GM23338 (cell line): ENCODE data around the gene CFDP1. TPM values are rescaled to one million over a fixed set of nuclear protein-coding genes. Genes with fewer than 3 reads are reported as not detected.

ENCODE experiments used
- ATAC-seq: fragments of 200-7000 bp; cut with Tn5 transposase; 3 replicates; pipeline ENCODE4 v1.9.1; 2020
- DNase-seq: peaks from one replicate; pipeline ENCODE4 v3.0.0-alpha.2; 2015; ENCODE audit warnings: low spot score
- H2AFZ ChIP-seq: fragments of 200-600 bp; sonication (generic); 2 replicates; pipeline ENCODE4 v1.8.0; 2016; ENCODE audit warnings: antibody characterized with exemption, mild to moderate bottlenecking, moderate library complexity
- H3F3A ChIP-seq: fragments of 200-600 bp; sonication (generic); replicated peaks from 2 replicates; pipeline ENCODE4 v1.8.0; 2017; ENCODE audit warnings: antibody characterized with exemption, mixed run types, low read depth
- H3K27ac ChIP-seq: fragments of 200-600 bp; sonication (generic); 2 replicates; pipeline ENCODE4 v1.6.1; 2016; ENCODE audit warnings: low read depth
- H3K27me3 ChIP-seq: fragments of 200-600 bp; sonication (generic); 2 replicates; pipeline ENCODE4 v1.8.0; 2016; ENCODE audit warnings: mild to moderate bottlenecking, mixed run types, moderate library complexity; ENCODE audit not compliant: insufficient read depth
- H3K36me3 ChIP-seq: fragments of 200-600 bp; sonication (generic); 2 replicates; pipeline ENCODE4 v1.8.0; 2016; ENCODE audit warnings: mild to moderate bottlenecking; ENCODE audit not compliant: insufficient read depth
- H3K4me1 ChIP-seq: fragments of 200-600 bp; sonication (generic); 2 replicates; pipeline ENCODE4 v1.8.0; 2016; ENCODE audit warnings: mild to moderate bottlenecking, moderate library complexity; ENCODE audit not compliant: insufficient read depth
- H3K4me2 ChIP-seq: fragments of 200-600 bp; sonication (generic); 2 replicates; pipeline ENCODE4 v1.7.1; 2017; ENCODE audit warnings: mixed run types
- H3K4me3 ChIP-seq: fragments of 200-600 bp; sonication (generic); 2 replicates; pipeline ENCODE4 v1.6.1; 2016; ENCODE audit warnings: mixed run types
- H3K79me2 ChIP-seq: fragments of 200-600 bp; sonication (generic); replicated peaks from 2 replicates; pipeline ENCODE4 v1.8.0; 2017; ENCODE audit warnings: mild to moderate bottlenecking; ENCODE audit not compliant: insufficient read depth
- H3K9me2 ChIP-seq: fragments of 200-600 bp; sonication (generic); 2 replicates; pipeline ENCODE4 v1.8.0; 2017; ENCODE audit not compliant: insufficient read depth
- H4K20me1 ChIP-seq: fragments of 200-600 bp; sonication (generic); replicated peaks from 2 replicates; pipeline ENCODE4 v1.8.0; 2017; ENCODE audit warnings: mild to moderate bottlenecking; ENCODE audit not compliant: insufficient read depth
- H3K27ac Mint-ChIP-seq: 2 replicates; pipeline ENCODE4 v1.8.0; 2020; ENCODE audit warnings: inconsistent platforms, mild to moderate bottlenecking, moderate library complexity, mixed read lengths
- H3K27me3 Mint-ChIP-seq: 3 replicates; pipeline ENCODE4 v1.8.0; 2022; ENCODE audit warnings: low read depth, mild to moderate bottlenecking, moderate library complexity, mixed read lengths, inconsistent platforms; ENCODE audit not compliant: insufficient read depth, poor library complexity
- H3K36me3 Mint-ChIP-seq: 3 replicates; pipeline ENCODE4 v1.8.0; 2021; ENCODE audit warnings: low read depth, mild to moderate bottlenecking, inconsistent platforms, moderate library complexity, mixed read lengths
- H3K4me1 Mint-ChIP-seq: 3 replicates; pipeline ENCODE4 v1.8.0; 2020; ENCODE audit warnings: mild to moderate bottlenecking, inconsistent platforms, mixed read lengths
- H3K4me3 Mint-ChIP-seq: 3 replicates; pipeline ENCODE4 v1.8.0; 2021; ENCODE audit warnings: moderate library complexity, mild to moderate bottlenecking, inconsistent platforms, mixed read lengths
- H3K9me3 Mint-ChIP-seq: 3 replicates; pipeline ENCODE4 v1.8.0; 2020; ENCODE audit warnings: moderate library complexity, mild to moderate bottlenecking, inconsistent platforms, mixed read lengths
- CREB1 ChIP-seq: fragments of 250-450 bp; sonication (Bioruptor Pico); IDR thresholded peaks from 2 replicates; pipeline ENCODE4 v1.5.0; 2020; ENCODE audit warnings: low read depth, mild to moderate bottlenecking, moderate library complexity
- EZH2 ChIP-seq: fragments of 200-600 bp; sonication (generic); IDR thresholded peaks from one replicate; pipeline ENCODE4 v1.8.0; 2017; ENCODE audit warnings: antibody characterized with exemption, mild to moderate bottlenecking, low read depth; ENCODE audit not compliant: unreplicated experiment
- EZH2phosphoT487 ChIP-seq: fragments of 200-600 bp; sonication (generic); IDR thresholded peaks from one replicate; pipeline ENCODE4 v1.8.1; 2018; ENCODE audit warnings: antibody characterized with exemption; ENCODE audit not compliant: unreplicated experiment
- NANOG ChIP-seq: IDR thresholded peaks from 2 replicates; pipeline ENCODE4 v1.6.1; 2016; ENCODE audit warnings: antibody characterized with exemption, borderline replicate concordance
- POLR2AphosphoS5 ChIP-seq: IDR thresholded peaks from 2 replicates; pipeline ENCODE4 v1.6.1; 2016; ENCODE audit warnings: antibody characterized with exemption, low read depth
- STAT1 ChIP-seq: IDR thresholded peaks from one replicate; pipeline ENCODE4 v1.6.1; 2016; ENCODE audit warnings: antibody characterized with exemption; ENCODE audit not compliant: unreplicated experiment
- ZNF114 ChIP-seq: fragments of 250-450 bp; sonication (Bioruptor Pico); IDR thresholded peaks from 2 replicates; pipeline ENCODE4 v1.5.0; 2020; ENCODE audit warnings: mild to moderate bottlenecking, moderate library complexity
- ZNF331 ChIP-seq: fragments of 250-450 bp; sonication (Bioruptor Pico); IDR thresholded peaks from 2 replicates; pipeline ENCODE4 v1.5.0; 2020; ENCODE audit warnings: low read depth, mild to moderate bottlenecking, moderate library complexity
- polyA plus RNA-seq: library from polyadenylated mRNA; unstranded; fragments of >200 nt; fragmentation: Nextera tagmentation; extraction: Ambion mirVana; gene quantifications from 2 replicates; pipeline ENCODE4 v1.2.1, GENCODE V29; 2016
- total RNA-seq: library from RNA; depleted of rRNA; stranded (reverse); fragments of >200 nt; shearing (Covaris generic); gene quantifications from 2 replicates; pipeline ENCODE4 v1.2.3, GENCODE V29; 2014
- TF ChIP-seq, protein P1 (sequence below): fragments of 250-450 bp; sonication (Bioruptor Pico); IDR thresholded peaks from 2 replicates; pipeline ENCODE4 v1.5.0; 2020; ENCODE audit warnings: mild to moderate bottlenecking, moderate library complexity
- TF ChIP-seq, protein P2 (sequence below), 2 experiments: fragments of 200-600 bp in 1 of 2; sonication (generic) in 1 of 2; conservative IDR thresholded peaks; 2 replicates each; pipeline versions ENCODE4 v1.5.1 to v1.6.1; 2016 to 2017; ENCODE audit warnings: antibody characterized with exemption in 2 of 2, low read depth in 2 of 2, mild to moderate bottlenecking in 2 of 2, moderate library complexity in 1 of 2
- TF ChIP-seq, protein P3 (sequence below): IDR thresholded peaks from 2 replicates; pipeline ENCODE4 v1.6.1; 2016; ENCODE audit warnings: antibody characterized with exemption
- TF ChIP-seq, protein P4 (sequence below): IDR thresholded peaks from one replicate; pipeline ENCODE4 v1.6.1; 2018; ENCODE audit warnings: antibody characterized with exemption; ENCODE audit not compliant: unreplicated experiment

Gene CFDP1
- total and polyA plus RNA-seq, 2 experiments from 2014 or later = 89.9 to 224 TPM

DNA sequence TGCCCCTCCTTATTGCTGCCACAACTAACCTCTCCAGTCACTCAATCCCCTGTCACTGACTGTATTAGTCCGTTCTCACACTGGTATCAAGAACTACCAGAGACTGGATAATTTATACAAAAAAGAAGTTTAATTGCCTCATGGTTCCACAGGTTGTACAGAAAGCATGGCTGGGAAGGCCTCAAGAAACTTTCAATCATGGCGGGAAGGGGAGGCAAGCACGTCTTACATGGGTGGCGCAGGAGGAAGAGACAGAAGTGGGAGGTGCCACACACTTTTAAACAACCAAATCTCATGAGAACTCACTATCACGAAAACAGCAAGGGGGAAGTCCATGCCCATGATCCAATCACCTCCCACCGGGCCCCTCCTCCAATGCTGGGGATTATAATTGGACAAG is 95.9 kb downstream of the CFDP1 start:
- Histone ChIP-seq H3K27me3 (no peaks in the 10 kb centered on the region), H3K4me3 (no peak overlapping the region), H3K79me2 (no peaks in the 10 kb centered on the region), H2AFZ (no peak overlapping the region), H3F3A (no peaks in the 10 kb centered on the region; the same call in 1 of the 2 replicates), H3K27ac (no peak overlapping the region), H3K36me3 (no peaks in the 10 kb centered on the region), H3K9me2 (no peaks in the 10 kb centered on the region; the same call in 1 of the 2 replicates), H4K20me1 (no peaks in the 10 kb centered on the region; the same call in 1 of the 2 replicates), H3K4me2 (no peak overlapping the region), H3K4me1 (peaks cover 19% of the 10 kb centered on the region)
- DNase-seq (no peak), ATAC-seq (no peak)
- no peak for TF ChIP-seq POLR2AphosphoS5
- no peak for TF ChIP-seq STAT1
- TF ChIP-seq, protein P1, sequence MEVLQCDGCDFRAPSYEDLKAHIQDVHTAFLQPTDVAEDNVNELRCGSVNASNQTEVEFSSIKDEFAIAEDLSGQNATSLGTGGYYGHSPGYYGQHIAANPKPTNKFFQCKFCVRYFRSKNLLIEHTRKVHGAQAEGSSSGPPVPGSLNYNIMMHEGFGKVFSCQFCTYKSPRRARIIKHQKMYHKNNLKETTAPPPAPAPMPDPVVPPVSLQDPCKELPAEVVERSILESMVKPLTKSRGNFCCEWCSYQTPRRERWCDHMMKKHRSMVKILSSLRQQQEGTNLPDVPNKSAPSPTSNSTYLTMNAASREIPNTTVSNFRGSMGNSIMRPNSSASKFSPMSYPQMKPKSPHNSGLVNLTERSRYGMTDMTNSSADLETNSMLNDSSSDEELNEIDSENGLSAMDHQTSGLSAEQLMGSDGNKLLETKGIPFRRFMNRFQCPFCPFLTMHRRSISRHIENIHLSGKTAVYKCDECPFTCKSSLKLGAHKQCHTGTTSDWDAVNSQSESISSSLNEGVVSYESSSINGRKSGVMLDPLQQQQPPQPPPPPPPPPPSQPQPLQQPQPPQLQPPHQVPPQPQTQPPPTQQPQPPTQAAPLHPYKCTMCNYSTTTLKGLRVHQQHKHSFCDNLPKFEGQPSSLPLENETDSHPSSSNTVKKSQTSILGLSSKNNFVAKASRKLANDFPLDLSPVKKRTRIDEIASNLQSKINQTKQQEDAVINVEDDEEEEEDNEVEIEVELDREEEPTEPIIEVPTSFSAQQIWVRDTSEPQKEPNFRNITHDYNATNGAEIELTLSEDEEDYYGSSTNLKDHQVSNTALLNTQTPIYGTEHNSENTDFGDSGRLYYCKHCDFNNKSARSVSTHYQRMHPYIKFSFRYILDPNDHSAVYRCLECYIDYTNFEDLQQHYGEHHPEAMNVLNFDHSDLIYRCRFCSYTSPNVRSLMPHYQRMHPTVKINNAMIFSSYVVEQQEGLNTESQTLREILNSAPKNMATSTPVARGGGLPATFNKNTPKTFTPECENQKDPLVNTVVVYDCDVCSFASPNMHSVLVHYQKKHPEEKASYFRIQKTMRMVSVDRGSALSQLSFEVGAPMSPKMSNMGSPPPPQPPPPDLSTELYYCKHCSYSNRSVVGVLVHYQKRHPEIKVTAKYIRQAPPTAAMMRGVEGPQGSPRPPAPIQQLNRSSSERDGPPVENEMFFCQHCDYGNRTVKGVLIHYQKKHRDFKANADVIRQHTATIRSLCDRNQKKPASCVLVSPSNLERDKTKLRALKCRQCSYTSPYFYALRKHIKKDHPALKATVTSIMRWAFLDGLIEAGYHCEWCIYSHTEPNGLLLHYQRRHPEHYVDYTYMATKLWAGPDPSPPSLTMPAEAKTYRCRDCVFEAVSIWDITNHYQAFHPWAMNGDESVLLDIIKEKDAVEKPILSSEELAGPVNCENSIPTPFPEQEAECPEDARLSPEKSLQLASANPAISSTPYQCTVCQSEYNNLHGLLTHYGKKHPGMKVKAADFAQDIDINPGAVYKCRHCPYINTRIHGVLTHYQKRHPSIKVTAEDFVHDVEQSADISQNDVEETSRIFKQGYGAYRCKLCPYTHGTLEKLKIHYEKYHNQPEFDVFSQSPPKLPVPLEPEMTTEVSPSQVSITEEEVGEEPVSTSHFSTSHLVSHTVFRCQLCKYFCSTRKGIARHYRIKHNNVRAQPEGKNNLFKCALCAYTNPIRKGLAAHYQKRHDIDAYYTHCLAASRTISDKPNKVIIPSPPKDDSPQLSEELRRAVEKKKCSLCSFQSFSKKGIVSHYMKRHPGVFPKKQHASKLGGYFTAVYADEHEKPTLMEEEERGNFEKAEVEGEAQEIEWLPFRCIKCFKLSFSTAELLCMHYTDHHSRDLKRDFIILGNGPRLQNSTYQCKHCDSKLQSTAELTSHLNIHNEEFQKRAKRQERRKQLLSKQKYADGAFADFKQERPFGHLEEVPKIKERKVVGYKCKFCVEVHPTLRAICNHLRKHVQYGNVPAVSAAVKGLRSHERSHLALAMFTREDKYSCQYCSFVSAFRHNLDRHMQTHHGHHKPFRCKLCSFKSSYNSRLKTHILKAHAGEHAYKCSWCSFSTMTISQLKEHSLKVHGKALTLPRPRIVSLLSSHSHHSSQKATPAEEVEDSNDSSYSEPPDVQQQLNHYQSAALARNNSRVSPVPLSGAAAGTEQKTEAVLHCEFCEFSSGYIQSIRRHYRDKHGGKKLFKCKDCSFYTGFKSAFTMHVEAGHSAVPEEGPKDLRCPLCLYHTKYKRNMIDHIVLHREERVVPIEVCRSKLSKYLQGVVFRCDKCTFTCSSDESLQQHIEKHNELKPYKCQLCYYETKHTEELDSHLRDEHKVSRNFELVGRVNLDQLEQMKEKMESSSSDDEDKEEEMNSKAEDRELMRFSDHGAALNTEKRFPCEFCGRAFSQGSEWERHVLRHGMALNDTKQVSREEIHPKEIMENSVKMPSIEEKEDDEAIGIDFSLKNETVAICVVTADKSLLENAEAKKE (CRISPR knock-in tag) = no peak
- no peak for TF ChIP-seq NANOG
- TF ChIP-seq EZH2 = no peak
- TF ChIP-seq, protein P2, sequence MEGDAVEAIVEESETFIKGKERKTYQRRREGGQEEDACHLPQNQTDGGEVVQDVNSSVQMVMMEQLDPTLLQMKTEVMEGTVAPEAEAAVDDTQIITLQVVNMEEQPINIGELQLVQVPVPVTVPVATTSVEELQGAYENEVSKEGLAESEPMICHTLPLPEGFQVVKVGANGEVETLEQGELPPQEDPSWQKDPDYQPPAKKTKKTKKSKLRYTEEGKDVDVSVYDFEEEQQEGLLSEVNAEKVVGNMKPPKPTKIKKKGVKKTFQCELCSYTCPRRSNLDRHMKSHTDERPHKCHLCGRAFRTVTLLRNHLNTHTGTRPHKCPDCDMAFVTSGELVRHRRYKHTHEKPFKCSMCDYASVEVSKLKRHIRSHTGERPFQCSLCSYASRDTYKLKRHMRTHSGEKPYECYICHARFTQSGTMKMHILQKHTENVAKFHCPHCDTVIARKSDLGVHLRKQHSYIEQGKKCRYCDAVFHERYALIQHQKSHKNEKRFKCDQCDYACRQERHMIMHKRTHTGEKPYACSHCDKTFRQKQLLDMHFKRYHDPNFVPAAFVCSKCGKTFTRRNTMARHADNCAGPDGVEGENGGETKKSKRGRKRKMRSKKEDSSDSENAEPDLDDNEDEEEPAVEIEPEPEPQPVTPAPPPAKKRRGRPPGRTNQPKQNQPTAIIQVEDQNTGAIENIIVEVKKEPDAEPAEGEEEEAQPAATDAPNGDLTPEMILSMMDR (conservative IDR thresholded peaks at IDR 0.05; ENCODE audit: low read depth in 2 of 2) = no peak
- no peak for TF ChIP-seq CREB1 (CRISPR knock-in tag)
- no peak for TF ChIP-seq EZH2phosphoT487
- no peak for TF ChIP-seq ZNF114
- TF ChIP-seq ZNF331 (CRISPR knock-in tag) = no peak
- TF ChIP-seq, protein P3, sequence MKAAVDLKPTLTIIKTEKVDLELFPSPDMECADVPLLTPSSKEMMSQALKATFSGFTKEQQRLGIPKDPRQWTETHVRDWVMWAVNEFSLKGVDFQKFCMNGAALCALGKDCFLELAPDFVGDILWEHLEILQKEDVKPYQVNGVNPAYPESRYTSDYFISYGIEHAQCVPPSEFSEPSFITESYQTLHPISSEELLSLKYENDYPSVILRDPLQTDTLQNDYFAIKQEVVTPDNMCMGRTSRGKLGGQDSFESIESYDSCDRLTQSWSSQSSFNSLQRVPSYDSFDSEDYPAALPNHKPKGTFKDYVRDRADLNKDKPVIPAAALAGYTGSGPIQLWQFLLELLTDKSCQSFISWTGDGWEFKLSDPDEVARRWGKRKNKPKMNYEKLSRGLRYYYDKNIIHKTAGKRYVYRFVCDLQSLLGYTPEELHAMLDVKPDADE = no peak
- TF ChIP-seq, protein P4, sequence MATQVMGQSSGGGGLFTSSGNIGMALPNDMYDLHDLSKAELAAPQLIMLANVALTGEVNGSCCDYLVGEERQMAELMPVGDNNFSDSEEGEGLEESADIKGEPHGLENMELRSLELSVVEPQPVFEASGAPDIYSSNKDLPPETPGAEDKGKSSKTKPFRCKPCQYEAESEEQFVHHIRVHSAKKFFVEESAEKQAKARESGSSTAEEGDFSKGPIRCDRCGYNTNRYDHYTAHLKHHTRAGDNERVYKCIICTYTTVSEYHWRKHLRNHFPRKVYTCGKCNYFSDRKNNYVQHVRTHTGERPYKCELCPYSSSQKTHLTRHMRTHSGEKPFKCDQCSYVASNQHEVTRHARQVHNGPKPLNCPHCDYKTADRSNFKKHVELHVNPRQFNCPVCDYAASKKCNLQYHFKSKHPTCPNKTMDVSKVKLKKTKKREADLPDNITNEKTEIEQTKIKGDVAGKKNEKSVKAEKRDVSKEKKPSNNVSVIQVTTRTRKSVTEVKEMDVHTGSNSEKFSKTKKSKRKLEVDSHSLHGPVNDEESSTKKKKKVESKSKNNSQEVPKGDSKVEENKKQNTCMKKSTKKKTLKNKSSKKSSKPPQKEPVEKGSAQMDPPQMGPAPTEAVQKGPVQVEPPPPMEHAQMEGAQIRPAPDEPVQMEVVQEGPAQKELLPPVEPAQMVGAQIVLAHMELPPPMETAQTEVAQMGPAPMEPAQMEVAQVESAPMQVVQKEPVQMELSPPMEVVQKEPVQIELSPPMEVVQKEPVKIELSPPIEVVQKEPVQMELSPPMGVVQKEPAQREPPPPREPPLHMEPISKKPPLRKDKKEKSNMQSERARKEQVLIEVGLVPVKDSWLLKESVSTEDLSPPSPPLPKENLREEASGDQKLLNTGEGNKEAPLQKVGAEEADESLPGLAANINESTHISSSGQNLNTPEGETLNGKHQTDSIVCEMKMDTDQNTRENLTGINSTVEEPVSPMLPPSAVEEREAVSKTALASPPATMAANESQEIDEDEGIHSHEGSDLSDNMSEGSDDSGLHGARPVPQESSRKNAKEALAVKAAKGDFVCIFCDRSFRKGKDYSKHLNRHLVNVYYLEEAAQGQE = no peak
- H3K9me3 Mint-ChIP-seq = no peaks in the 10 kb centered on the region
- peaks cover 6% of the 10 kb centered on the region for H3K27me3 Mint-ChIP-seq
- H3K36me3 Mint-ChIP-seq = peaks cover 6% of the 10 kb centered on the region
- H3K27ac Mint-ChIP-seq = 0 out of 2 replicates have a peak overlapping the region, but pooled peaks have one; percentile 2
- H3K4me1 Mint-ChIP-seq = peaks cover 22% of the 10 kb centered on the region
- H3K4me3 Mint-ChIP-seq = no peak overlapping the region
